ENCODE measurements around the gene KIF27.
"Not testable (repeated sequence)": the region's sequence is repeated elsewhere in the genome, so short reads cannot be mapped to it uniquely, and the experiment has no call there.

DNA sequence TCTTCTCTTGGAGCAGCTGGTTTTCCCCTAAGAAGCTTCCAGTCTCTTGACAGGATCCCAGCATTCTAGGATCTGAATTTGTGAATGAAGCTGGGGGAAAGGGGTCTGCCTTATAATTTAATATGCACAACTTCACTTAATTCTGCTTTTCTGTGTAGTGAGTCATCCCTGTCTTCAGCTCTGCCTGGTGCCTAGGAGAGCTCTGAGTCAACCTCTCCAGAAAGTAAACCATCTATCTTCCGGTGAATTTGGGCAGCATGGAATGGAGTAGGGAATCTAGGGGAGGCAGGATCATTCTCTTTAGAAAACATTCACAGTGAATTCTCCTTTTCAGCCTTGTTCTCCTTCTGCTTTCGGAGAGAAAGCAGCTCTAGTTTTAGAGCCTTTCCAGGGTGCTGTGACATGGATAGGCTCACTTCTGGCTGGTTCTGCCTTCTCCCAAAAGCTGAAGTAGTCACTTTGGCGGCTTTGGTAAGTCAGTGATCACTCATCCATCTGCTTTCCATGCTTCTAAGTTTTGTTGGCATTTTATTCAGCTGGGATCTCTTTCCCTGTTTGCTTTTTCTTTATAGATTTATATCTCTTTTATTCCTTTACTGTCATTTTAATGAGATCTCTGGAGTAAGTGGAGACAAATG lies 96.1 kb downstream of the KIF27 start:
- not testable (repeated sequence) for TF ChIP-seq POLR2A (IDR thresholded peaks at IDR 0.05; ENCODE audit: low read depth, low read length); TAF1 (IDR thresholded peaks at IDR 0.05; ENCODE audit: borderline replicate concordance, low read depth, low read length)

Measured in GM12892 (cell line).